Keratinocyte (primary cell): ENCODE measurements around the gene FAM20C. TPM values are rescaled to one million over a fixed set of nuclear protein-coding genes. Genes with fewer than 3 reads are reported as not detected.

Experiments
- DNase-seq: peaks from one replicate; pipeline ENCODE4 v3.0.0-alpha.2; 2011; ENCODE audit warnings: low read depth, missing footprints, low spot score
- FAIRE-seq: peaks from 2 replicates; lab custom pipeline; 2011; peaks lifted over from hg19 to GRCh38; lab: Jason Lieb, UNC
- H2AFZ ChIP-seq: 2 replicates; pipeline ENCODE4 v1.6.0; 2012; ENCODE audit warnings: low read length, control low read depth, inconsistent platforms; ENCODE audit not compliant: control insufficient read depth
- H3K27ac ChIP-seq: 2 replicates; pipeline ENCODE4 v1.5.1; 2011; ENCODE audit warnings: low read length; ENCODE audit not compliant: control insufficient read depth, insufficient read depth
- H3K27me3 ChIP-seq: 3 replicates; pipeline ENCODE4 v1.6.0; 2011; ENCODE audit warnings: low read length; ENCODE audit not compliant: control insufficient read depth, insufficient read depth; ENCODE audit errors: extremely low read depth
- H3K36me3 ChIP-seq, 2 experiments: 2 replicates in 1 of 2; 3 replicates in 1 of 2; pipeline ENCODE4 v1.5.1; 2011; ENCODE audit warnings: low read length in 2 of 2, mild to moderate bottlenecking in 1 of 2; ENCODE audit not compliant: control insufficient read depth in 2 of 2, insufficient read depth in 2 of 2; ENCODE audit errors: extremely low read depth in 1 of 2
- H3K4me1 ChIP-seq: 3 replicates; pipeline ENCODE4 v1.5.1; 2011; ENCODE audit warnings: low read length; ENCODE audit not compliant: control insufficient read depth, insufficient read depth; ENCODE audit errors: extremely low read depth
- H3K4me2 ChIP-seq: 3 replicates; pipeline ENCODE4 v1.6.0; 2011; ENCODE audit warnings: low read depth, low read length; ENCODE audit not compliant: control insufficient read depth, insufficient read depth; ENCODE audit errors: extremely low read depth
- H3K4me3 ChIP-seq, 3 experiments: fragments of 200-600 bp in 1 of 3; sonication (generic) in 1 of 3; 2 replicates in 2 of 3; 3 replicates in 1 of 3; pipeline ENCODE4 v1.5.1; 2011 to 2016; ENCODE audit warnings: low read length in 3 of 3, mild to moderate bottlenecking in 3 of 3, control low read depth in 2 of 3, inconsistent platforms in 1 of 3, low read depth in 1 of 3, mixed read lengths in 1 of 3, mixed run types in 1 of 3, moderate library complexity in 1 of 3; ENCODE audit not compliant: control insufficient read depth in 2 of 3, insufficient read depth in 2 of 3; ENCODE audit errors: extremely low read depth in 1 of 3
- H3K79me2 ChIP-seq: 2 replicates; pipeline ENCODE4 v1.6.0; 2012; ENCODE audit warnings: low read length; ENCODE audit not compliant: control insufficient read depth, insufficient read depth
- H3K9ac ChIP-seq: 3 replicates; pipeline ENCODE4 v1.6.0; 2011; ENCODE audit warnings: low read length; ENCODE audit not compliant: control insufficient read depth, insufficient read depth; ENCODE audit errors: extremely low read depth
- H3K9me1 ChIP-seq: 3 replicates; pipeline ENCODE4 v1.6.0; 2011; ENCODE audit warnings: low read length; ENCODE audit not compliant: control insufficient read depth, insufficient read depth; ENCODE audit errors: extremely low read depth
- H3K9me3 ChIP-seq: 2 replicates; pipeline ENCODE4 v1.5.1; 2012; ENCODE audit warnings: low read depth, low read length; ENCODE audit not compliant: control insufficient read depth
- H4K20me1 ChIP-seq: 3 replicates; pipeline ENCODE4 v1.6.0; 2011; ENCODE audit warnings: low read length; ENCODE audit not compliant: control insufficient read depth, insufficient read depth; ENCODE audit errors: extremely low read depth
- EZH2 ChIP-seq: IDR thresholded peaks from one replicate; pipeline ENCODE4 v1.6.1; 2012; ENCODE audit warnings: inconsistent platforms, mild to moderate bottlenecking, low read length, moderate library complexity
- dilution Hi-C: fragments of 300-500 bp; cut with MboI; formaldehyde crosslinking; loops from one replicate; pipeline ENCODE4 v1.7.0; 2020; ENCODE audit warnings: low sequenced_read_pairs; ENCODE audit not compliant: extremely low pct_ligation_motif_present
- polyA plus RNA-seq, 5 experiments: library from polyadenylated mRNA; depleted of rRNA in 3 of 5; stranded (reverse) in 3 of 5; stranded (forward) in 1 of 5; unstranded in 1 of 5; fragments of >200 nt; gene quantifications; 1 replicate in 1 of 5; 2 replicates in 3 of 5; 3 replicates in 1 of 5; pipeline versions ENCODE4 v1.2.1 to v1.2.3, GENCODE V29; 2011 to 2012; ENCODE audit warnings: missing spikeins in 2 of 5, low read depth in 1 of 5, low replicate concordance in 1 of 5
- TF ChIP-seq, protein P1 (sequence below), 3 experiments: IDR thresholded peaks in 1 of 3; conservative IDR thresholded peaks in 1 of 3; optimal IDR thresholded peaks in 1 of 3; 2 replicates in 2 of 3; 3 replicates in 1 of 3; pipeline versions ENCODE3 to v1.5.1; 2011; ENCODE audit warnings: low read length in 3 of 3, mild to moderate bottlenecking in 3 of 3, moderate library complexity in 2 of 3, control low read depth in 1 of 3, inconsistent platforms in 1 of 3; ENCODE audit not compliant: insufficient read depth in 2 of 3; ENCODE audit errors: extremely low read depth in 1 of 3

The FAM20C gene
- polyA plus RNA-seq, 1 donor (not counting 4 experiments of a cell fraction or from before 2014, with no cell fraction given), result 3.8 TPM

DNA sequence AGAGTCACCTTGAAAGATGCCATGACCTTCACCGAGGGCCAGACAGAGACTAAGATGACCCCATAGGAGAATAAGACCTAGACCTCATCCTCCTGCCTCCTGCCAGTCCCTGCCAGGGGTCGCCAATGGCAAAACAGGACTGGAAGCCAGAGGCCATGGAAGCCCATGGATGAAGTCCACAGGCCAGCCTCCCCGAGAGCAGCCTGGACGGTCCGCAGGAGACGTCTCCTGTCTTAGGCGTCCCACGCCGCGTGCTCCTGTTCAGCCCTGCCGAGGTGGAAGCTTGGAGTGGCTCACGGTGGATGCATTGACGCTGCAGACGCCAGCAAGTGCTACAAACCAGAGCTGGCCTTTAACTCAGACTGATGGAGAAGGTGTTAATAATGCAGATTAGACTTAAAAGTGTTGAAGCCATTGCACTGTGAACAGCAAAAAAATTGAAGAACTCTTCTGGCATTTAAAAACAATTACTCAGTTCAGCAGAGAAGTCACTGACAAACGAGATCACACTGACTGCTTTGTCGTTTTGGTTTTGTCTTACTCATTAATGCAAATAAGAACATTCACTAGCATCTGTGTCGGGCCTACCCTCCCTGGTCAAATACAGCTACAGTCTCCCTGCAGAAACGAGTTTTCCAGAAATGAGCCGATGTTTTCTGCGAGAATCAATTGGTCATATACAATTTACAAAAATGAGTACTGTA, 38.1 kb upstream of the FAM20C start:
- no peak for TF ChIP-seq EZH2
- no peaks in the 10 kb centered on the region for H3K79me2 ChIP-seq
- no peak overlapping the region for H3K4me2 ChIP-seq
- no peak overlapping the region for H3K9ac ChIP-seq
- peaks cover 10% of the 10 kb centered on the region for H3K27me3 ChIP-seq
- peaks cover 9% of the 10 kb centered on the region for H3K4me1 ChIP-seq
- H3K9me3 ChIP-seq, result no peaks in the 10 kb centered on the region
- FAIRE-seq, result no peak
- DNase-seq, result no peak
- H3K4me3 ChIP-seq, result no peak overlapping the region
- no peaks in the 10 kb centered on the region for H3K9me1 ChIP-seq
- no peak overlapping the region for H3K27ac ChIP-seq
- no peaks in the 10 kb centered on the region for H3K36me3 ChIP-seq
- dilution Hi-C loops, result no loop called here
- H2AFZ ChIP-seq, result no peak overlapping the region
- H4K20me1 ChIP-seq, result no peaks in the 10 kb centered on the region

DNA sequence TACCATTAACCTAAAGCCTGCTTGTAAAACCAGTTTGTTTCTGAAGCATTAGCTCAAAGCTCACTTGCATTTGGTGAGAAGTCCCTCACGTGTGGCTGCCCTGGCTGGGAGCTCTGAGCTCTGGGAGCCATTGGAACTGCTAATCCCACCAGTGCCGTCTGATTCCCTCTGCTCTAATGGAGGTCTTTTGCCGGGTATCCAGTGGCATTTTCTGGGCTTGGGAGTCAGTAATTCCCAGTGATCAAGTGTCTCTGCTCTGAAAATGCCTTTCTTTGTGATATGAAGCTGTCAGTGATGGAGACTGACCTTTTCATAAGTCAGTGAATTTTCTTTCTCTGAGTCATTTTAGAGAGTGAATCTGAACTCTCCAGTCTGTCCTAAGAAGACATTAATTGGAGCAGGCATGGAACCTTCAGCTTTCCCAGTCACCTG, 36.9 kb upstream of the FAM20C start:
- Histone ChIP-seq H3K79me2 (no peaks in the 10 kb centered on the region), H2AFZ (no peak overlapping the region), H3K4me1 (no peaks in the 10 kb centered on the region), H3K9ac (no peak overlapping the region), H3K27me3 (peaks cover 10% of the 10 kb centered on the region), H3K9me1 (no peaks in the 10 kb centered on the region), H4K20me1 (no peaks in the 10 kb centered on the region), H3K4me3 (no peak overlapping the region), H3K4me2 (no peak overlapping the region), H3K36me3 (no peaks in the 10 kb centered on the region), H3K9me3 (no peaks in the 10 kb centered on the region), H3K27ac (no peak overlapping the region)
- dilution Hi-C loops, result no loop called here
- DNase-seq (no peak), FAIRE-seq (no peak)
- TF ChIP-seq, protein P1, sequence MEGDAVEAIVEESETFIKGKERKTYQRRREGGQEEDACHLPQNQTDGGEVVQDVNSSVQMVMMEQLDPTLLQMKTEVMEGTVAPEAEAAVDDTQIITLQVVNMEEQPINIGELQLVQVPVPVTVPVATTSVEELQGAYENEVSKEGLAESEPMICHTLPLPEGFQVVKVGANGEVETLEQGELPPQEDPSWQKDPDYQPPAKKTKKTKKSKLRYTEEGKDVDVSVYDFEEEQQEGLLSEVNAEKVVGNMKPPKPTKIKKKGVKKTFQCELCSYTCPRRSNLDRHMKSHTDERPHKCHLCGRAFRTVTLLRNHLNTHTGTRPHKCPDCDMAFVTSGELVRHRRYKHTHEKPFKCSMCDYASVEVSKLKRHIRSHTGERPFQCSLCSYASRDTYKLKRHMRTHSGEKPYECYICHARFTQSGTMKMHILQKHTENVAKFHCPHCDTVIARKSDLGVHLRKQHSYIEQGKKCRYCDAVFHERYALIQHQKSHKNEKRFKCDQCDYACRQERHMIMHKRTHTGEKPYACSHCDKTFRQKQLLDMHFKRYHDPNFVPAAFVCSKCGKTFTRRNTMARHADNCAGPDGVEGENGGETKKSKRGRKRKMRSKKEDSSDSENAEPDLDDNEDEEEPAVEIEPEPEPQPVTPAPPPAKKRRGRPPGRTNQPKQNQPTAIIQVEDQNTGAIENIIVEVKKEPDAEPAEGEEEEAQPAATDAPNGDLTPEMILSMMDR (optimal IDR thresholded peaks at IDR 0.05 in 1 of 3, IDR thresholded peaks at IDR 0.05 in 1 of 3, conservative IDR thresholded peaks at IDR 0.05 in 1 of 3; ENCODE audit: extremely low read depth in 1 of 3, insufficient read depth in 2 of 3, low read length in 3 of 3), result no peak
- no peak for TF ChIP-seq EZH2
